GM12874 (cell line): ENCODE measurements around the gene C1QC.

Source experiments
- TF ChIP-seq, protein P1 (sequence below): IDR thresholded peaks from 2 replicates; pipeline ENCODE4 v1.5.1; 2011; ENCODE audit warnings: low read depth, mild to moderate bottlenecking, control low read depth, low read length, moderate library complexity; ENCODE audit not compliant: insufficient read depth

C1QC gene

DNA sequence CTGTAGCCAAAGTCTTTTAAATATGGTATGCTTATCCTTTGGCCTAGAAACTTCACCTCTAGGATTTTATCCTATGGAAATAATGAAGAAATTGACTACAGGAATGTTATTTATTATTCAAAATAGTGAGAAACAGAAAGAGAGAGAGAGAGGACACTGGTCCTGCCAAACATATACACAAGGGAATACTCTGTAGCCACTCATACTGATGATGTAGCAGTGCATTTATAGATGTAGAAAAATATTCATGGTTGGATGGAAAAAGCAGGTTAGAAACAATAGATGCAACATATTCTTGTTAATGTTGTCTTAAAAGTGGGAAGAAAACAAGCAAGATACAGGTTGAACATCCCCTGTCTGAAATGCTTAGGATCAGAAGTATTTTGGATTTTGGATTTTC lies 45.0 kb downstream of the C1QC start:
- TF ChIP-seq, protein P1, sequence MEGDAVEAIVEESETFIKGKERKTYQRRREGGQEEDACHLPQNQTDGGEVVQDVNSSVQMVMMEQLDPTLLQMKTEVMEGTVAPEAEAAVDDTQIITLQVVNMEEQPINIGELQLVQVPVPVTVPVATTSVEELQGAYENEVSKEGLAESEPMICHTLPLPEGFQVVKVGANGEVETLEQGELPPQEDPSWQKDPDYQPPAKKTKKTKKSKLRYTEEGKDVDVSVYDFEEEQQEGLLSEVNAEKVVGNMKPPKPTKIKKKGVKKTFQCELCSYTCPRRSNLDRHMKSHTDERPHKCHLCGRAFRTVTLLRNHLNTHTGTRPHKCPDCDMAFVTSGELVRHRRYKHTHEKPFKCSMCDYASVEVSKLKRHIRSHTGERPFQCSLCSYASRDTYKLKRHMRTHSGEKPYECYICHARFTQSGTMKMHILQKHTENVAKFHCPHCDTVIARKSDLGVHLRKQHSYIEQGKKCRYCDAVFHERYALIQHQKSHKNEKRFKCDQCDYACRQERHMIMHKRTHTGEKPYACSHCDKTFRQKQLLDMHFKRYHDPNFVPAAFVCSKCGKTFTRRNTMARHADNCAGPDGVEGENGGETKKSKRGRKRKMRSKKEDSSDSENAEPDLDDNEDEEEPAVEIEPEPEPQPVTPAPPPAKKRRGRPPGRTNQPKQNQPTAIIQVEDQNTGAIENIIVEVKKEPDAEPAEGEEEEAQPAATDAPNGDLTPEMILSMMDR = no peak

DNA sequence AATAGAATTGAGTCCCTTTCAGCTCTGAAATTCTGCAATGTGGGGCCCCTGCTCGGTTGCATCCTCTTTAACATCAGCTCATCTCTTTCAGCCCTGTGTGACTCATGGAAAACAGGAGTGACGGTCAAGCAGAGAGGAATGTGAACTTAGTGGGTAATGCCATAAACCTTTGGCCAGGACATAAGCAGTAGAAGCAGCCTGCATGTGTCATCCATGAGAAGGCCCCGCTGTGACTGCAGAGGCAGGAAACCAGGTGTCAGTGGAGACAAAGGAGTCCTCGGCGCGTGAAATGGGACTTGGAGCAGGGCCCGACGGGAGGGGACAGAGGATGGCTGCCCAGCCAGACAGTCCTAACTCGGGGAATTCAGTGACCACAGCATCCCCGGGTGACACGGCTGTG lies 46.1 kb downstream of the C1QC start:
- TF ChIP-seq, protein P1 = no peak

DNA sequence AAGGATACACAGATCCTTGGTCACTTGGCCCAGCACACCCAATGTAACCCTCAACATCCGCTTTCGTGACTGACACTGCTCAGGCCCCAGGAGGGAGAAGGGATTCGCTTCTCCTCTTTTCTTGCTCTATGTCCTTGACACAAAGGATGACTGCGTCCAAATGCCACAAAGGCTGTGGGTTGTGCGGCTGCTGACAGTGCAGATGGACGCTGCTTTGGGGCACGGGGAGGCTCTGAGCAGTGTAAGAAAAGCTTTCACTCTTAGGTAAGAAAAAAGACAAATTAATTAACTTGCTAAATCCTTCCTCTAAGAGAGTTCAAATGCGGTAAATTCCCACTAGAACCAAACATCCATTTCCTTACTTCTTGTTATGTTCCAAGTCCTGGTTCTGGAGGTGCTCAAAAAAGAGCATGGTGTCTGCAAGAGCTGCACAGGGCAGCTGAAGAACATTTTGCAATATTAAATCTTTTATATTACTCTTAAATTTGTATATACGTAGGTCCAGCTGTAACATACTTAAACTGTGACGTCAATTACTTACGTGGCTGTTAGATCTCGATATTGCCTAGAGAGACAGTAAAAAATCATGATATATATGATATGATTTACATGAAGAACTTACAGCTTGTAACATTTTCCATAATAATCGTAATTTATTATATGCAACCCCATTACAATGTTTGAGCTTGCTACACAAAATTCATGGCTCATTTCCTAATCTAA lies 47.8 kb downstream of the C1QC start:
- TF ChIP-seq, protein P1 = no peak

DNA sequence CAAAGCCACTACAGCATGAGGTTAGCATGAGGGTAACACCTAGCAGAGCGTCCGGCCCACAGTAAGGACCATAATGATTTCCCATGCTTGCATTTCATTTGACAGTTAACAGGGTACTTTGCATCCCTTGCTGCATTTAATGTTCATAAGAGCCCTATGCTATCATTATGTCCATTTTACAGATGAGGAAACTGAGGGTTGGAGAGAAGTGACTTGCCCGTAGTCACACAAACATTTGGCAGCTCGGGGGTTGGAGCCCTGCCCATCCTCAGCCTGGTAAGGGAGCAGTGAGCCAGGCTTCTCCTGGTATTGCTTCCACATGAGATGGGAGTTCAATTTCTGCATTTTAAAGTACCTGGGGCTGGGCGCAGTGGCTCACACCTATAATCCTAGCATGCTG lies 50.7 kb downstream of the C1QC start:
- TF ChIP-seq, protein P1 = no peak

DNA sequence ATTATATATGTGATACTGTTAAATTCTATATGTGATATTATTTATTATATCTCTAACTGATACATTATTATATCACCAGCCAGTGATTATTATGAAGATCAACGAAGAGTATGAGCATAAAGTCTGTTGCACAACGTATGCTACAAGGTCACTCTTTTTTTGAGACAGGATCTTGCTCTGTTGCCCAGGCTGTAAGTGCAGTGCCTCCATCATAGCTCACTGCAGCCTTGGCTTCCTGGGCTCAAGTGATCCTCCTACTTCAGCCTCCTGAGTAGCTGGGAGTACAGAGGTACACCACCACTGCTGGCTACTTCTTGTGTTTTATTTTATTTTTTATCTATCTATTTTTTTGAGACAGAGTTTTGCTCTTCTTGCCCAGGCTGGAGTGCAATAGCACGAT lies 53.2 kb downstream of the C1QC start:
- TF ChIP-seq, protein P1 = no peak
